Muscle of leg (tissue), 11 donors: ENCODE measurements around the gene ARNT2. TPM values are rescaled to one million over a fixed set of nuclear protein-coding genes. Genes with fewer than 3 reads are reported as not detected.

Experiments
- DNase-seq: peaks from one replicate; pipeline ENCODE4 v3.0.0; 2013
- H3K27ac ChIP-seq: one replicate; pipeline ENCODE4 v1.5.1; 2013; ENCODE audit warnings: mild to moderate bottlenecking, low read length, control low read depth
- H3K27me3 ChIP-seq: one replicate; pipeline ENCODE4 v1.6.1; 2013; ENCODE audit warnings: low read length; ENCODE audit not compliant: control insufficient read depth, insufficient read depth
- H3K36me3 ChIP-seq: one replicate; pipeline ENCODE4 v1.6.1; 2013; ENCODE audit warnings: low read length; ENCODE audit not compliant: control insufficient read depth, insufficient read depth
- H3K4me1 ChIP-seq: one replicate; pipeline ENCODE4 v1.6.1; 2013; ENCODE audit warnings: low read length; ENCODE audit not compliant: control insufficient read depth, insufficient read depth
- H3K4me3 ChIP-seq: one replicate; pipeline ENCODE4 v1.5.1; 2013; ENCODE audit warnings: low read length, control low read depth
- H3K9me3 ChIP-seq: replicated peaks from 2 replicates; pipeline ENCODE4 v1.6.1; 2013; ENCODE audit warnings: low read depth, low read length; ENCODE audit not compliant: control insufficient read depth
- WGBS: methylation state at CpG from one replicate; pipeline ENCODE4 v1.1.5; 2013; ENCODE audit warnings: missing lambda C conversion rate; ENCODE audit not compliant: insufficient coverage; 5-methylcytosine and 5-hydroxymethylcytosine counted together
- polyA plus RNA-seq, 8 donors: library from polyadenylated mRNA; unstranded; fragments of 120-200 nt; gene quantifications; one replicate each; pipeline versions ENCODE4 v1.2.1 to v1.2.3, GENCODE V29; 2013; ENCODE audit warnings: inconsistent platforms in 1 of 8, low replicate concordance in 1 of 8; ENCODE audit not compliant: insufficient read length in 8 of 8, insufficient read depth in 1 of 8
- total RNA-seq: library from RNA; stranded (reverse); fragments of 120-200 nt; gene quantifications from one replicate; pipeline ENCODE4 v1.2.4, GENCODE V29; 2013

The ARNT2 gene
- total and polyA plus RNA-seq, 9 donors, result 4.9 to 10.8 (median 7.7) TPM

GRCh38 chr15:80452166-80452565 lies 48.0 kb downstream of the ARNT2 start:
- WGBS, result 94% methylated on average over 2 of the region's 4 CpGs
- H3K9me3 ChIP-seq, result no peaks in the 10 kb centered on the region
- peaks cover 4% of the 10 kb centered on the region for H3K27me3 ChIP-seq
- H3K36me3 ChIP-seq, result no peaks in the 10 kb centered on the region
- no peak overlapping the region for H3K27ac ChIP-seq
- peaks cover 3% of the 10 kb centered on the region for H3K4me1 ChIP-seq
- H3K4me3 ChIP-seq, result no peak overlapping the region
- DNase-seq, result no peak

- H3K27ac ChIP-seq, result no peak overlapping the region
- no peaks in the 10 kb centered on the region for H3K9me3 ChIP-seq
- H3K4me1 ChIP-seq, result peaks cover 9% of the 10 kb centered on the region
- 65% methylated on average over 6 of the region's 6 CpGs for WGBS
- H3K36me3 ChIP-seq, result no peaks in the 10 kb centered on the region
- H3K27me3 ChIP-seq, result peaks cover 7% of the 10 kb centered on the region
- no peak for DNase-seq
- no peak overlapping the region for H3K4me3 ChIP-seq
These were observed 51.0 kb downstream of the ARNT2 start for GRCh38 chr15:80455051-80455648.

- no peak overlapping the region for H3K4me3 ChIP-seq
- WGBS, result 1% methylated on average over 8 of the region's 17 CpGs
- peaks cover 16% of the 10 kb centered on the region for H3K4me1 ChIP-seq
- DNase-seq, result peak; percentile 71
- no peak overlapping the region for H3K27ac ChIP-seq
- no peaks in the 10 kb centered on the region for H3K9me3 ChIP-seq
- no peaks in the 10 kb centered on the region for H3K36me3 ChIP-seq
- H3K27me3 ChIP-seq, result peaks cover 7% of the 10 kb centered on the region
These were observed 51.7 kb downstream of the ARNT2 start for GRCh38 chr15:80455668-80456442.

GRCh38 chr15:80456517-80457492 lies 52.6 kb downstream of the ARNT2 start:
- H3K36me3 ChIP-seq, result no peaks in the 10 kb centered on the region
- 60% methylated on average over 1 of the region's 4 CpGs for WGBS
- peaks cover 25% of the 10 kb centered on the region for H3K4me1 ChIP-seq
- peaks cover 7% of the 10 kb centered on the region for H3K27me3 ChIP-seq
- no peaks in the 10 kb centered on the region for H3K9me3 ChIP-seq
- H3K27ac ChIP-seq, result no peak overlapping the region
- H3K4me3 ChIP-seq, result no peak overlapping the region
- peak; percentile 34 for DNase-seq

GRCh38 chr15:80457896-80458295 lies 53.7 kb downstream of the ARNT2 start:
- H3K27ac ChIP-seq, result no peak overlapping the region
- H3K27me3 ChIP-seq, result peaks cover 7% of the 10 kb centered on the region
- no peak overlapping the region for H3K4me3 ChIP-seq
- H3K36me3 ChIP-seq, result no peaks in the 10 kb centered on the region
- H3K9me3 ChIP-seq, result no peaks in the 10 kb centered on the region
- WGBS, result no CpG with 5 or more reads among the region's 3 CpGs
- no peak for DNase-seq
- peaks cover 34% of the 10 kb centered on the region for H3K4me1 ChIP-seq

GRCh38 chr15:80458580-80458979 lies 54.4 kb downstream of the ARNT2 start:
- Histone ChIP-seq H3K27me3 (peaks cover 7% of the 10 kb centered on the region), H3K4me3 (no peak overlapping the region), H3K9me3 (no peaks in the 10 kb centered on the region), H3K27ac (no peak overlapping the region), H3K4me1 (peaks cover 38% of the 10 kb centered on the region), H3K36me3 (no peaks in the 10 kb centered on the region)
- DNase-seq, result no peak
- WGBS, result no CpG with 5 or more reads among the region's 2 CpGs

GRCh38 chr15:80459380-80459779 lies 55.2 kb downstream of the ARNT2 start:
- no peak overlapping the region for H3K4me3 ChIP-seq
- no peak for DNase-seq
- H3K9me3 ChIP-seq, result no peaks in the 10 kb centered on the region
- H3K27me3 ChIP-seq, result peaks cover 7% of the 10 kb centered on the region
- H3K27ac ChIP-seq, result no peak overlapping the region
- WGBS, result 71% methylated on average over 1 of the region's 6 CpGs
- H3K36me3 ChIP-seq, result no peaks in the 10 kb centered on the region
- H3K4me1 ChIP-seq, result peaks cover 40% of the 10 kb centered on the region

- DNase-seq, result no peak
- no peak overlapping the region for H3K4me3 ChIP-seq
- 86% methylated on average over 1 of the region's 3 CpGs for WGBS
- H3K36me3 ChIP-seq, result no peaks in the 10 kb centered on the region
- no peak overlapping the region for H3K27ac ChIP-seq
- H3K4me1 ChIP-seq, result peaks cover 40% of the 10 kb centered on the region
- H3K27me3 ChIP-seq, result peaks cover 7% of the 10 kb centered on the region
- no peaks in the 10 kb centered on the region for H3K9me3 ChIP-seq
These were observed 55.6 kb downstream of the ARNT2 start for GRCh38 chr15:80459818-80460217.

GRCh38 chr15:80461356-80462095 lies 57.3 kb downstream of the ARNT2 start:
- H3K4me3 ChIP-seq, result no peak overlapping the region
- H3K4me1 ChIP-seq, result peaks cover 43% of the 10 kb centered on the region
- H3K9me3 ChIP-seq, result no peaks in the 10 kb centered on the region
- H3K36me3 ChIP-seq, result no peaks in the 10 kb centered on the region
- peak overlapping the region; percentile 59 for H3K27ac ChIP-seq
- peaks cover 5% of the 10 kb centered on the region for H3K27me3 ChIP-seq
- peak; percentile 77 for DNase-seq
- WGBS, result 82% methylated on average over 14 of the region's 14 CpGs
